Left kidney (tissue), 2 donors: ENCODE data around the gene PPOX. TPM values are rescaled to one million over a fixed set of nuclear protein-coding genes. Genes with fewer than 3 reads are reported as not detected.

ENCODE experiments used
- DNase-seq: peaks from one replicate; pipeline ENCODE4 v3.0.0-alpha.2; 2013
- polyA plus RNA-seq: library from polyadenylated mRNA; unstranded; fragments of 120-200 nt; gene quantifications from one replicate; pipeline ENCODE4 v1.2.1, GENCODE V29; 2013; ENCODE audit not compliant: insufficient read length

Gene PPOX
- polyA plus RNA-seq, 1 donor, result 46.6 TPM

DNA sequence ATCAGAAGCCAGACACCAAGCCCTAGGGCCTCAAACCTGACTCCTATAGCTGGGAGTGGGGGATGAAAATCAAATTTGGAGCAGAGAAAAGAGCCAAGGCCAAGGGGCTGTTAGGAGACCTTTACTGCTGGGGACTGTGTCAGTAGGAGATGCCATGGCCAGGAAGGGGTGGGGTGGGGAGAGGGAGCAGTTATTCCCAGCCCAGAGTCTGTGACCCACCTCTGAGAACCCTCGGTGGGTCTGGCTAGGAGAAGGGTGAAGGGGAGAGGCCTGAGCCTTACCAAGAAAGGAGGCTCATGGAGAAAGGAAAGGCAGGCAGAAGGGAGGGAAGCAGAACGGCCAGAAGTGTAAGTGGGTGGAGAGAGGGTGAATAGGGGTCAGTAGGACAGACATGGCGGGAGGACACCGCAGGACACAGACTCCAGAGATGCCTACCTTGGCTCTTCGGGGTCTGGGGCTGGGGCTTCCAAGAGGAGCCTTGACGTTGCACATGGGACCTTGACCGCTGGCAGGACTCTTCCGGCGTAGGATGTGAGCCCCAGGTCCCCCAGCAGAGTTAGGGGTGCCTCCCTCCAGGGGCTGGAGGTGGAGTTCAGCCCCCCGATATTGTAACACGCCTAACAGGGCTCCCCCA, 31.5 kb downstream of the PPOX start:
- no peak for DNase-seq

DNA sequence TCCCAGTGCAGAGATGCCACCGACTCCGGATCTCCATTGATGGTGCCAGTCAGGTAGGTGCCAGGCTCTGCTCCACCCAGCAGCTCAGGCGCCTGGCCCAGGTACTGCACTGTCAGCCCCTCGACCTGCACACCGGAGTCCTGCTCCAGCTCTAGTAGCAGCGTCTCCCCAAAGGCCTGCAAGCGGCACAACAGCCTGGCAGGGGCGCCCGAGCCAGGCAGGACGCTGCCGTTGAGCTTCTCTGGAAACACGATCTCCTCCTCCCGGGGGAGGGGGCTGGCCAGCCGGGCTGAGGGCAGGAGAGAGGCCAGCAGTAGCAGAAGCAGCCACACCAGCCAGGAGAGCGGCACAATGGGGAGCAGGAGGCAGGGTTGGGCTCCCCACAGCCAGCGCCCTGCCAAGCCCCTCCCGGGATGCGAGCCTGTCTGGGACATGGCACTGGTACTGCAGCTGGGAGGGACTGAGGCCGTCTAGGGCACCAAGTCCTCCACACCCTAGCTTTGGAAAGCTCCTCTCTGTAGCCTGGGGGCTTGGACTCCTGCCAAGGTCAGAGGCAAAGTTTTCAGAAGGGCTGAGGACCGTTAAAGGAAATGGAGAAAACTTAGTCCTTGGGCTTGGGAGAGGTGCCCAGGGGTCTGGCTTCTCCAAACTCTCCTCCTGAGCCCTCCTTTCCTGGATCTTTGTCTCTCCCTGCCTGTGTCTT, 32.1 kb downstream of the PPOX start:
- DNase-seq, result peak; percentile 70

DNA sequence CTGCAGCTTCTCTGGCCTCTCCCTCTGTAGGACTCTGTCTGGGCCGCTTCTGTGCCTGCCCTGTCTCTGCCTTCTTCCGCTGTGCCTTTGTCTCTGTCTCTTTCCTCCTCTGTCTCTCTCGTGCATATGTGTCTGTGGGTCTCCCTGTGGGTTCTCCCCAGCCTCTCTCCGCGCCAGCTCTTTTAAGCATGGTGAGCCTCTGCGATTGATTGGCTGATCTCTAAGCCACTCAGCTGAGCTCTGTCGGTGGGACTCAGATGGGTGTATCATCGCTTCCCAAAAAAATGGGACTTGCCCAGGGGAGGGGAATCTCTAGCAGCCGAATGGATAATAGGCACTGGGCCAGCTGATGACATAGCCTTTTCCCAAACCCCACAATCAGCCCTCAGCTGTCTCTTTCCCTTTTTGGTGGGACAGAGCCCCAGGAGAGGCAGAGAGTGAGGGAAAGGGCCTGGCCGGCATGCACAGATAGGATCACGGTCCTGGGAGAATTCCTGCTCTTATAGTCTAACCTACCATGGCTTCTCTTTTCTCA, 32.7 kb downstream of the PPOX start, which contains the start of gene ADAMTS4:
TSS of gene ADAMTS4 (minus strand) at position 158 of the 535 bp plus-strand sequence. CDS start 427 bp downstream, outside the sequence.
- no peak for DNase-seq

DNA sequence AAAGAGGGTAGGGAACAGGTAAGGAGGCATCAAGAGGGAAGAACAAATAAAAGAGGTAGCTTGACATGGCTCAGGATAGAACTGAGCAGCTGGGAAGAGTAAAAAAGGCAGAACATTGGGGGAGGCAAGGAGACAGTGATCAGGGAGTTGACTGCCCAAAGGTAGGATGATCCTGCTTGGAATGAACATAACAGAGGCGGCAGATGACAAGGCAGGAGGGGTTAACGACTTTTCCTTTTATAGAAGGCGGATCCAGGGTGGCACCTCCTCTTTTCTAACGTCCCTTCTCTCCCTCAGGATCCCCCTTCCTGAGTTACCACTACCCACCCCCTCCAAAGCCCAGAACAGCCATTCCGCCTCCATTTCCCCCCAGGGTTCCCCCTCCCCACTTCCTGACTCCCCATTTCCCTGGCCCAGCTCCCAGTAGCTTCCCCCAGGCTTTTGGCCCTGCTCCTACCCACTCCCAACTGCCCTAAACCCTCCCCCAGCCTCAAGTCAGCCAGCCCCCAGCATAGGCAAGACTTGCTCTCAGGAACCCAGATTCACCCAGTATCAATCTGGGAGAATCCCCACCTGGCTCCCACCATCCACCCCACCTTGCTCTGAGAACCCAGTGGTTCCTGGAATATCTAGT, 33.4 kb downstream of the PPOX start:
- no peak for DNase-seq

DNA sequence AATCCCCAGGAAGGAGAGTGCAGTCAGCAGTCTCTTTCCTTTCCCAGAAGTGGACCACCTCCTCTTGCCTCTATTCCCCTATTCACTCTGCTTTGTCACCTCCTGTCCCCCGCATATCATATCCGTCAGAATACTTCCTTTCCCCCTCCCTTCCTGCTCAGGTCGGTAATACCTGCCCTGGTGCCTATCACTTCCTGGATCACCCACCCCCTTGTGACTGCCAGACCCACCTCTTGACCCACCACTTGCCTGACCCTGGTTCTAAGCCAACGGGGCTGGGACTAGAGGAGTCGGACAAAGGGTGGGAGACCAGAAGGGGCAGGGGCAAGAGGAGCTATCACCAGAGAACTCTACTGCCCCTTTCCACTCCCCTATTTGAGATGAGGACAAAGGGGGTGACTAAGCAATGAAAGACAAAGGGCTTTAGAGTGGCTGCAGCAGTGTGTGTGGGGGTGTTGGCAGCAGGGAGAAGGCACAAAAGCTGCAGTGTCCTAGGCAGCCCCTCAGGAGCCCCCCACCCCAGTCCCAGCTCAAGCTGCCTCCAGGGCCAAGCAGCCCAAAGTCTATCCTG, 34.3 kb downstream of the PPOX start:
- DNase-seq, result no peak

DNA sequence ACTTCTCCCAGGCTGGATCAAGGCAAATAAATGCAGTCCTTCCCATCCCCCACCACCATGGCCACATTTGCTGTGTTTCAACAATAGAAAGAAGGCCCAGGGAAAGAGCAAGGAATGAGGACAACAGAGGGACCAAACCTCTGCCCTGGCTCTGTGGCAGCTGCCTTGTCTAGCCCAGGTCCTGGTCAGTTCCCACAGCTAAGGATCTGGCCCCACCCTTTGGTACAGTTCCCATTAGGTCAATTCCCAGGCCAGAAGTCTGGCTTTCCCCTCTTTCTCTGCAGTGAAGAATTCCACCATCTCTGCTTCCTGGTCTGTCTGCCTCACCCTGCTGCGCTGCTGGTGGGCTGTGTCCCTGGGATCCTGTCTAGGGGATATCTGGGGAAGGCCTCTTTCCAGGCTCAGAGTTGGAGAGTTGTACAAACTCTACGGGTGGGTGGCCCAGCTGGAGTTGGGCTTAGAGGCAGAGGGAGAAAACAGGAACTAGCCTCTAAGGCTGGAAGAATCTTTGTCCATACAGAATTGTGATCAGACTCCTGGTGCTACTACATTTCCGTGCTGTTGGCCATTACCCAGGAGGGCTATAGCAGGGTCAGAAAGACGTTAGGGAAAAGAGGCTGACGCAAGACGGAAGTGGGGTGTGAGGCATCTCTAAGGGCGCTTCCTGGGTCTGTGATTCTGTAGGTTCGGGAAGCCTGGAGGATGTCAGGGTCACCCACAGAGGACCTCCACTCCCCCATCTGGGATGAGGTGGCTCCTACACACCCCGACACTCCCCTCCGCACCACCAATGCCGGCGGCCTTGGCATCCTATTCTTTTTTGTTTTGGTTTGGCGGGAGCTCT, 35.0 kb downstream of the PPOX start:
- DNase-seq, result no peak

DNA sequence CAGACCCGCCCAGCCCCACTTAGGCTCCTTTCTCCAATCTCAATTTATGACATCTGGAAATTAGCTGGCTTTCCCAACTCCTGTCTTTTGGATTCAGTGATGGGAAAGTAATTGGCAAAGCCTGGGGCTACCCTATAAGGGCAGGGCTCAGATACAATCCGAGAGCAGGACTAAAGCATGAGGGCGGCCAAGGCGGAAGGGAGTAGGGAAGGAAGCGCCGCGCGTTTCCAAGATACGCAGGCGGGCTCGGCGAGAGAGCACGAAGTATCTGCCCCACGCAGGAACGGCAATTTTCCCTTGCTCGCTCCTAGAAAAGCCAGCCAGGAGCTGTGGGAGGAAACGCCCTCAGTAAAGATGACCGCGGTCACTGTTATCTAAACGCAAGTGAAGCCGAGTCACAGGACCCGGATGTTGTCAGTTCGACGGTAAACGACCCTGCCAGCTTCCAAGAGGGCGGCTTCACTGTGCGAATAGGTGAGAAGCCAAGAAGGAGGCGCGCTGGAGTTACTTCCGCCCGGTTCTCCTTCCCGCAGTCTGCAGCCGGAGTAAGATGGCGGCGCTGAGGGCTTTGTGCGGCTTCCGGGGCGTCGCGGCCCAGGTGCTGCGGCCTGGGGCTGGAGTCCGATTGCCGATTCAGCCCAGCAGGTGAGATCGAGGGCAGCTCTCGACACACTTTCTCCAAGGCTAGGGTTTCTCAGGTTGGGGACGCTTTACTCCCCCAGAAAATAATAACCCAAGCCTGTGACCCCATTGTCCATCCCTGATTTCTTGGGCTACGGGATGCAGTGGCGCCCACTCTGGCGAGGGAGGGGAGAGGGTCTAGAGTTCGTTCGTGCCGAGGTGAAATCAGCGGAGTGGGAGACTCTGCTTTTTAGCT, 35.8 kb downstream of the PPOX start, which contains the start of gene NDUFS2:
TSS of gene NDUFS2 (plus strand) at position 532 of the 877 bp plus-strand sequence. CDS start at position 551, 19 bp downstream.
- peak; percentile 99 for DNase-seq

DNA sequence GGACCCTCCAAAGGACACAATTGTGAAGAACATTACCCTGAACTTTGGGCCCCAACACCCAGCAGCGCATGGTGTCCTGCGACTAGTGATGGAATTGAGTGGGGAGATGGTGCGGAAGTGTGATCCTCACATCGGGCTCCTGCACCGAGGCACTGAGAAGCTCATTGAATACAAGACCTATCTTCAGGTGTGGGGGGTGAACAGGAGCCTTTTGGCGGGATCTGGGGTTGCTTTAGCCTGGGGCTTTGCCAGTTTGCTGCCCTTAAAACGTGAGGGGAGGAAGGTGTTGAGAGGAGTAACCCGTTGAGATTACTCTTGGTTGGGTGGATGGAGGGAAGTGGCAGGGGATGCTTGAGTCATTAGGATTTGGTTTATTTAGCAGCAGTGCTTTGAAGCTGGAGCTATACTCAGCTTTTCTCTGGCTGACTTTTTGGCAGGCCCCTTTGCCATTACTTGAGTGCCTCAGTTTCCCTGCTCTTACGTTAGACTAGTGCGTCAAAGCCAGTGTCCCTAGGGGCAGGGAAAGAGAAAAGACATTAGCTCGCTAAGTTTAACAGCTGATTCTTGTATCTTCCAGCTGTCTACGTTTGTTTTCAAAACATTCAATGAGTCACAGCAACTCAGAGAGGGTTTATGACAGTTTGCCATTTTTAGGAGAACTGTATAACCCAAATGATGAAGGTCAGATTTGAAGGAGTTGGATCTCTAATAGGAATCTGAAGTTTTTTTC, 40.4 kb downstream of the PPOX start:
- no peak for DNase-seq

DNA sequence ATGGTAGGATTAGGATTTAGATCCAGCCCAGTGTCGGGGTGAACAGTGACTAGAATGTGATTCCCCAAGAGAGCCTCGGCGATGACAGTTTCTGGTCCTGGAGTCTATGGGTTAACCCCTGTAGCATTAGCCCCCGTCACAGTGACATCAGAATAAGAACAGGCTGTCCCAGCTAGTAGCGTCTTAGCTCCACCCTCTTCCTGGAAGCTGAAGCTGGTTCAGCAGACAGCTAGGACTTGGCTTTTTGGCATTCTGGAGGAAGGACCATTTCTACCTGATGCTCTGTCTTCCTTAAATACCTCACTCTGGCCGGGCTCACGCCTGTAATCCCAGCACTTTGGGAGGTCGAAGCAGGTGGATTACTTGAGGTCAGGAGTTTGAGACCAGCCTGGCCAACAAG, 40.9 kb downstream of the PPOX start:
- no peak for DNase-seq

DNA sequence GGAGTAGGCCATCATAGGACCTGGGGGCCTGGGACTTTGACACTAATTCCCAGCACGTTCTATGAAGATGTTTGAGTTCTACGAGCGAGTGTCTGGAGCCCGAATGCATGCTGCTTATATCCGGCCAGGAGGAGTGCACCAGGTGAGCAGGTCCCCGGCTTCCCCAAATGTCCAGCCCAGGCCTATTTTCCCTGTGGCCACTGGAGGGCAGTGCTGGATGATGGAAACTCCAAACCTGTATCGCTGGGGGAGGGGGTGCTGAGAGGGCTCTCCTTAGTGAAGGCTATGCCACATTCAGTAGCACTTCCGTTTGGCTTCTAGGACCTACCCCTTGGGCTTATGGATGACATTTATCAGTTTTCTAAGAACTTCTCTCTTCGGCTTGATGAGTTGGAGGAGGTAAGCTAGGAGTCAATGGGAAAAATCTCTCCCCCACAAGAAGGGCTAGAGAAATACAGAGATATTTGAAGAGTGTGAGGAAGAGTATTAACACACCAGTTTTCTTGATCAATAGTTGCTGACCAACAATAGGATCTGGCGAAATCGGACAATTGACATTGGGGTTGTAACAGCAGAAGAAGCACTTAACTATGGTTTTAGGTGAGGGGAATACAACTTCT, 43.7 kb downstream of the PPOX start:
- no peak for DNase-seq

DNA sequence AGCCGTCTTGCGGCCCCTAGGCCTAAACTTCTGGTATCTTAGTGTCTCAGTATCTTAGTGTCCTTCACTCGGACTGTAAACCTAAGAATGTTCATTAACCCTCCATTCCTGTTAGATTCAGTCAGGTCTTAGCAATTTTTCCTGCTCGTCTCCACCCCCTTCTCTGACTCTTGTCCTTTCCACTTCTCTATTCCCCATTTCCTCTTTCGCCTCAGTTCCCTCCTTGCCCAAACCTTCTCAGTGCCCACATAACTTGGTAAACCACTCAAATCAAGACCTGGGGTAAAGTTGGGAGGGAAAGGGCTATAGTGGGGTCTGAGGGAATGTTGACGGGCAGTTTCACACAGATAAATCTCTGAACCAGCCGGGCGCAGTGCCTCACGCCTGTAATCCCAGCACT, 48.1 kb downstream of the PPOX start:
- no peak for DNase-seq

DNA sequence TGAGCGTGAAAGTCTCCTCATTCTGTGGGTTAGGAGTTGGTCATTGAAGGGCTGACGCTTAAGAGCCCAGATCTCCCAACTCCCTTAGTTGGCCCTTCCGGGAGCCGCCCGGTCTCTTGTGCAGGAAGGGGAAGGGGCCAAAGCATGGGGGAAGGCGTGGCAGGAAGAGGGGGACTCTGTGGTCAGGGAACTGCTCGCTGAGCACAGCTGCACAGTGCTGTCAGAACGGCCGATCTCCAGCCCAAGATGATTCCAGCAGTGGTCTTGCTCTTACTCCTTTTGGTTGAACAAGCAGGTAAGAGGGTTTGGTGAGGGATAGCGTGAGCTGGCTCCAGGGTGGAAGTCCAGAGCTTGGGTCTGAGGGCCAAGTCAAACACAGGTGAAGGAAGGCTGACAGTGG, 48.9 kb downstream of the PPOX start, which contains the start of gene FCER1G:
TSS of gene FCER1G (plus strand) at position 220 of the 400 bp plus-strand sequence. CDS start at position 247, 27 bp downstream.
- no peak for DNase-seq

DNA sequence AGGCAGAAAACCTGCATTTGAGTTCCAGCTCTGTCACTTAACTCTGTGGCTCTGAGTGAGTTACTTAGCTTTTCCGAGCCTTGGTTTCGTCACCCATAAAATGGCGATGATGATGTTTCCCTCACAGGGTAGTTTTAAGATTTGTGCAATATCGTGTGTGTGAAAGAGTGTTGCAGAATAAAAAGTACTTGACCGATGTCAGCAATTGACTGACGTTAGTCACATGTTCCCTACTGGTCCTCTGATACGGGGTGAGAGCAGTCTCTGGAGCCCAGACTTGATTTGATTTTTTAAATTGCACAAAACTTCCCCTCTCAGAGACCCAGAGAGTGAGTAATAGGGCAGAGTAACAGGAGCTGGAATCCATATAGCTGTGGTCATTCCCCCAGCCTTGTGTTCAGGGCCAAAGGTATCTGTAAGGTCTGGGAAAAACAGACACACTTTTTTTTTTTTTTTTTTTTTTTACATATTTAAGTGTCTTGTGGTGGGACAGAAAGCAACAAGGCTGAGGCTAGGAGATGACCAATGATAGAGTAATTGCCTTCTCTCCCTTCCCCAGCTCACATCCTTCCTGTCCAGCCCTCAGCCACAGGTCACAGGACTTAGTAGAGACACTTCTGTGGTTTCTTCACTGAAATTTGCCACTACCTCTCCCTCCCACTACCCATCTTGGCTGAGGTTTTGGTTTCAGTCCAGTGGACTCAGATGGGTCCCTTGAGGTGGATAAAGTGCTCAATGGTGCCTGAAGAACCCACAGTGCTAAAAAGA, 50.9 kb downstream of the PPOX start:
- no peak for DNase-seq

DNA sequence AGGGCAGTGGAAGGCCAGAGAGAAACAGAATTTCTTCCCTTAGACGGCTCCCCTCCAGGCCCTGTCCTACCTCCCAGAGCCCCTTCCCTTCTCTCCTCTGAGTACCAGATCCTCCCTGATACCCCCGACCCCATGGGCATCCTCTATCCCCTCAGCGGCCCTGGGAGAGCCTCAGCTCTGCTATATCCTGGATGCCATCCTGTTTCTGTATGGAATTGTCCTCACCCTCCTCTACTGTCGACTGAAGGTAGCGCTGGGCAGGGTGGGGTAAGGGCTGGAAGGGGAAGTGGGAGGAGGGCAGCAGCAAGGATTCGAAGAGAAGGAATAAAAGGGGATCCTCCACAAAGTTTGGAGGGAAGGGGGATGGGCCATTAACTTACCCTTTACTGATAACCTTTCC, 51.6 kb downstream of the PPOX start:
- no peak for DNase-seq

DNA sequence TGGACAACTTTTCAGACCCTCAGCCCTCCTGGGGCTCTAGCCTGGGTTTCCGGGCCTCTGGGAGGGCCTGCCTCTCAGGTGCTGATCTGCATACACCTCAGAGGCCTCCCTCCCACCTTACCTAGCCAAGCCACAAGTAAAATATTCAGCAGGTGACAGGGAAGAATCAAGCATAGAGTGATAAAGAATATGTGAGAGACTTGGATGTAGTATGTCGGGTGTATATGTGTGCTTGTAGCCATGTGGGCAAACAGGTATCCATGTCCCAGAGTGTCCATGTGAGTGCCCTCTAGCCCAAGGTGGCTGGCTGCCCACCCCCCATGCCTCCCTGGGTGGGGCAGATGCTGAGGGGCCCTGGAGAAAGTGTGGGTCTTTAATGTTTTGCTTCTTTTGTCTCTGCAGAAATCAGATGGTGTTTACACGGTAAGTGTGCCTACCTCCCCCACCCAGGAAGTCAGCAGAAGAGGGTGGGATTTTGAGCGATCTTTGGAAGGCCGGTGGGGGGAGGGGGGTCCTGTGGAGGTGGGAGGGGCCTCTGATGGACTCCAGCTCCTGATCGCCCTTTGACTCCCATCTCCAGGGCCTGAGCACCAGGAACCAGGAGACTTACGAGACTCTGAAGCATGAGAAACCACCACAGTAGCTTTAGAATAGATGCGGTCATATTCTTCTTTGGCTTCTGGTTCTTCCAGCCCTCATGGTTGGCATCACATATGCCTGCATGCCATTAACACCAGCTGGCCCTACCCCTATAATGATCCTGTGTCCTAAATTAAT, 52.3 kb downstream of the PPOX start:
- no peak for DNase-seq

DNA sequence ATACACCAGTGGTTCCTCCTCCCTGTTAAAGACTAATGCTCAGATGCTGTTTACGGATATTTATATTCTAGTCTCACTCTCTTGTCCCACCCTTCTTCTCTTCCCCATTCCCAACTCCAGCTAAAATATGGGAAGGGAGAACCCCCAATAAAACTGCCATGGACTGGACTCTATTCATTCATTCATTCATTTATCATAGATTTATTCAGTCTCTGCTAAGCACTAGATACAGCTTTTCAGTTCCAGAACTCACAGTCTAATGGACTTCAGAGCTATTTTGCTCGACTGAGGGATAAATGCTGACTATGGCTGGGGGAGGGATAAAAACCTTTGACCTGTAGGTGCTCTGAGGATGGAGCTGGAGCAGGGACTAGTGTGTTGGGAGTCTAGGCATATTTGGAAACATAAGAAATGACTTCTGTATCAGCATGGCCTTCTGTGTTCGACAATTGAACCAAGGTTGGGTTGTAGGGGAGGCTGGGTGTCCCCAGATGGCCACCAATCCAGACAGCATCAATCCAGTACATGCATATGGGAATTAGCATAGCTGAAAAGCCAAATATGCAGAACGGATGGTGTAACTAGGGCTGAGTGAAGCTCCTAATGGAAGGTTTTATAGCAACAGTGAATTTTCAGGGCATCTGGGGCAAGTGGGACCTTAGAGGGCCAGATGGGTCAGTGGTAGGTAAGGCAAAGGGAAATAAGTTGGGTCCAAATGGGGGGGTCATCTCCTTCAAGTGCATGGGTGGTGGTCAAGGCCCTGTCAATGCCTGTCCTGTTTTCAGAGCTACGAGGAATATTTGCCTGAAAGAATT, 53.1 kb downstream of the PPOX start:
- no peak for DNase-seq

DNA sequence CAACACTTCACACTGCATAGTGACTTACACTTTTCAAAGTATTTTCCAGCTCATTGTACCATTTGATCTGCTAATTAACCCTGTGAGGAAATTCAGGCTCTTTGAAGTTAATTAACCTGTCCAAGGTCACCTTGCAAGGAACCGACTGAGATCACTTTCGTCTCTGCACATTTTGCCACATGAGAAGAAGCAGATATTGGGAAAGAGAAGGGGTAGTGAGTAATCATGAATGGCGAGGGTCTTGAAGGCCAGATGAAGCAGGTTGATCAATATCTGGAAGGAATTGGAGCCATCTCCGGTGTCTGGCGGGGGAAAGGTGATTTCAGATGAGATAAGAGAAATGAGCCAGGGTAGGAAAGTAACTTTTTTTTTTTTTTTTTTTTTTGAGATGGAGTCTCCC, 53.8 kb downstream of the PPOX start:
- no peak for DNase-seq
